Muscle of leg (tissue), 11 donors: ENCODE results near the gene TTYH2. TPM values are rescaled to one million over a fixed set of nuclear protein-coding genes. Genes with fewer than 3 reads are reported as not detected.
"Not testable (repeated sequence)": the region's sequence is repeated elsewhere in the genome, so short reads cannot be mapped to it uniquely, and the experiment has no call there.

Source experiments
- DNase-seq: peaks from one replicate; pipeline ENCODE4 v3.0.0; 2013
- H3K27ac ChIP-seq: one replicate; pipeline ENCODE4 v1.5.1; 2013; ENCODE audit warnings: mild to moderate bottlenecking, low read length, control low read depth
- H3K27me3 ChIP-seq: one replicate; pipeline ENCODE4 v1.6.1; 2013; ENCODE audit warnings: low read length; ENCODE audit not compliant: control insufficient read depth, insufficient read depth
- H3K36me3 ChIP-seq: one replicate; pipeline ENCODE4 v1.6.1; 2013; ENCODE audit warnings: low read length; ENCODE audit not compliant: control insufficient read depth, insufficient read depth
- H3K4me1 ChIP-seq: one replicate; pipeline ENCODE4 v1.6.1; 2013; ENCODE audit warnings: low read length; ENCODE audit not compliant: control insufficient read depth, insufficient read depth
- H3K4me3 ChIP-seq: one replicate; pipeline ENCODE4 v1.5.1; 2013; ENCODE audit warnings: low read length, control low read depth
- H3K9me3 ChIP-seq: replicated peaks from 2 replicates; pipeline ENCODE4 v1.6.1; 2013; ENCODE audit warnings: low read depth, low read length; ENCODE audit not compliant: control insufficient read depth
- WGBS: methylation state at CpG from one replicate; pipeline ENCODE4 v1.1.5; 2013; ENCODE audit warnings: missing lambda C conversion rate; ENCODE audit not compliant: insufficient coverage; 5-methylcytosine and 5-hydroxymethylcytosine counted together
- polyA plus RNA-seq, 8 donors: library from polyadenylated mRNA; unstranded; fragments of 120-200 nt; gene quantifications; one replicate each; pipeline versions ENCODE4 v1.2.1 to v1.2.3, GENCODE V29; 2013; ENCODE audit warnings: inconsistent platforms in 1 of 8, low replicate concordance in 1 of 8; ENCODE audit not compliant: insufficient read length in 8 of 8, insufficient read depth in 1 of 8
- total RNA-seq: library from RNA; stranded (reverse); fragments of 120-200 nt; gene quantifications from one replicate; pipeline ENCODE4 v1.2.4, GENCODE V29; 2013

The TTYH2 gene
- total and polyA plus RNA-seq, 9 donors = 35.5 to 85.2 (median 70.0) TPM

DNA sequence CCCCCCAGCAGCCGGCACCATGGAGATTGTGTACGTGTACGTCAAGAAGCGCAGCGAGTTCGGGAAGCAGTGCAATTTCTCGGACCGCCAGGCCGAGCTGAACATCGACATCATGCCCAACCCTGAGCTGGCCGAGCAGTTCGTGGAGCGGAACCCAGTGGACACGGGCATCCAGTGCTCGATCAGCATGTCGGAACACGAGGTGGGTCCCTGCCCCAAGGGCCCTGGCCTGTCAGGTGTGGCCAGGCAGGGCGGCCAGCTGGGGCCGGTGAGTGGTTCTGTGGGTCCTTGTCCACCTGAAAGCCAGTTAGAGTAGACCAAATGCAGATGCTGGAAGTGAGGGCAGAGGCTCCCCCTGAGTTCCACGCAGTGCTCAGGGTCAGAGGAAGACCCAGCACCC is 68.4 kb downstream of the TTYH2 start:
- Histone ChIP-seq H3K4me3 (no peak overlapping the region), H3K9me3 (no peaks in the 10 kb centered on the region), H3K36me3 (no peaks in the 10 kb centered on the region), H3K27ac (no peak overlapping the region), H3K27me3 (peaks cover 7% of the 10 kb centered on the region), H3K4me1 (peaks cover 25% of the 10 kb centered on the region)
- 92% methylated on average over 19 of the region's 20 CpGs for WGBS
- no peak for DNase-seq

DNA sequence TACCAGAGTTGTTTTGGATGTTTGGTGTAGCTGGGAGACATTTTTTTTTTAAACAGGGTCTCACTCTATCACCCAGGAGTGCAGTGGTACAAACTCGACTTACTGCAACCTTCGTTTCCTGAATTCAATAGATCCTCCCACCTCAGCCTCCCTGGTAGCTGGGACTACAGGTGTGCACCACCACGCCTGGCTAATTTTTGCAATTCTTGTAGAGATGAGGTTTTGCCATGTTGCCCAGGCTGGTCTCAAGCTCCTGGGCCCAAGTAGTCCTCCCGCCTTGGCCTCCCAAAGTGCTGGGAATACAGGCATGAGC is 68.9 kb downstream of the TTYH2 start:
- H3K4me1 ChIP-seq = peaks cover 20% of the 10 kb centered on the region
- H3K9me3 ChIP-seq, H3K36me3 ChIP-seq, H3K27ac ChIP-seq, H3K4me3 ChIP-seq, H3K27me3 ChIP-seq, DNase-seq: not testable (repeated sequence)
- 100% methylated on average over 1 of the region's 4 CpGs for WGBS

DNA sequence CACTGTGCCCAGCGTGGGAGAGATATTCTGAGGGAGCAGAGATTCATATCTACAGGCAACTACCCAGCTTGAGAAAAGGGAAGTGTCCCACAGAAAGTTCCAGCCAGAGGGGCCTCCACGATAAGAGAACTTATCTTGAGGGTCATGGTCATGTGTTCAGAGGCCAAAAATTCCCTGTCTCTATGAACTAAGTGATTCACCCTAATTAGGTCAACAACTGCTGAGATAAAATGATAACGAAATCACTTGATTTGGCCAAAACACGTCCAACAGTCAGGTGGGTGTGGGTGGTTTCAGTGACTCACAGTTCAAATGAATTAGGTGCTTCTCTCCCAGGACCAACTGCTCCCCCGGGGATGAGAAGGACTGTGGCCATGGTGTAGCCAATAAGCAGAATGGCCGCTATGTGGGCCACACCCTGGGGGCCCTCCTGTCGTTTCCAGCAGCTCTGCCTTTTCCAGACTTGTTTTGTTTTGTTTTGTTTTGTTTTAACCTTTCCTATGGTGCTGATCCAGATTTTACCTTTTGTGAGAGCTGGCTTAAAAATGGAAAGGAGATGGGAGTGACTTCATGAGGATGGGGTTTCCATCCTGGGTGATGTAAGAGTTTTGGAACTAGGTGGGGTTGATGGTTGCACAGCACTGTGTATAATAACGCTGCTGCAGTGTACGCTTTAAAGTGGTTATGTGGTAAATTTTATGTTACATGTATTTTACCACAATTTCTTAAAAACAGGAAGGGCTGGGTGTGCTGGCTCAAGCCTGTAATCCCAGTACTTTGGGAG is 69.4 kb downstream of the TTYH2 start:
- no peak for DNase-seq
- WGBS = 63% methylated on average over 4 of the region's 9 CpGs
- H3K9me3 ChIP-seq = no peaks in the 10 kb centered on the region
- H3K4me1 ChIP-seq = peaks cover 16% of the 10 kb centered on the region
- no peaks in the 10 kb centered on the region for H3K36me3 ChIP-seq
- H3K4me3 ChIP-seq = no peak overlapping the region
- H3K27ac ChIP-seq = no peak overlapping the region
- H3K27me3 ChIP-seq = peaks cover 7% of the 10 kb centered on the region

DNA sequence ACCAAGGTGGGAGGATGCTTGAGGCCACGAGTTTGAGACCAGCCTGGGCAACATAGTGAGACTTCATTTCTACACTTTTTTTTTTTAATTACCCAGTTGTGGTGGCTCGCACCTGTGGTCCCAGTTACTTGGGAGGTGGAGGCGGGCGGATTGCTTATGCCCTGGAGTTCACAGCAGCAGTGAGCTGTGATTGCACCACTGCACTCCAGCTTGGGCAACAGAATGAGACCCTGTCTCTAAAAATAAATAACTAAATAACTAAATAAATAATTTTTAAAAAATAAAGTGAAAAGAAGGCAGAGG is 70.0 kb downstream of the TTYH2 start:
- peaks cover 7% of the 10 kb centered on the region for H3K27me3 ChIP-seq
- H3K9me3 ChIP-seq = no peaks in the 10 kb centered on the region
- no peak for DNase-seq
- peaks cover 16% of the 10 kb centered on the region for H3K4me1 ChIP-seq
- 75% methylated on average over 2 of the region's 4 CpGs for WGBS
- no peaks in the 10 kb centered on the region for H3K36me3 ChIP-seq
- H3K27ac ChIP-seq = no peak overlapping the region
- no peak overlapping the region for H3K4me3 ChIP-seq

DNA sequence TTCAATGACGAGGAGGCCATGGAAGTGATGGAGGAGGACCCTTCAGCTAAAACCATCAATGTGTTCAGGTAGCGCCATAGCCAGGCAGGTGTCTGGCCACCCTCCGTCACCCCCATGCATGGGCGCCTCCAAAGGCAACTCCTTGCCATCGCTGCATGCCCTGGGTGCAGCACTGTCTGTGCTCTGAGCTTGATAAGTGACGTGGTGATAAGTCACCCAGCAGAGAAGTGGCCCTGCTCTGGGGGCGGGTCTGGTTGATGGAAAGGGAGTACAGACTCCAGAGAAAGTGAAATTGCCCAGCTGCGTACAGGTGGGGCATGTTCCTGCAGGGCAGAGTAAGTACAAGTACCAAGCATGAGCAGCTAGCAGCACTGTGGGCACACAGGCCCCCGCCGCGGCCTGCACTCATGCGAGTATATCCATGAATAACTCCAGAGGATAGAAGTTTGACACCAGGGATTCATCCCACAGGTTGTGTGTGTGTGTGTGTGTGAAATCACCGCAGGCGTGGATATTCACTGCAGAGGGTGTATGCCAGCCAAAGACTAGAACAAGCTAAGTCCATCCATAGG is 73.7 kb downstream of the TTYH2 start:
- 86% methylated on average over 14 of the region's 14 CpGs for WGBS
- no peak for DNase-seq
- peaks cover 7% of the 10 kb centered on the region for H3K27me3 ChIP-seq
- peaks cover 9% of the 10 kb centered on the region for H3K4me1 ChIP-seq
- no peaks in the 10 kb centered on the region for H3K36me3 ChIP-seq
- no peaks in the 10 kb centered on the region for H3K9me3 ChIP-seq
- H3K27ac ChIP-seq = no peak overlapping the region
- H3K4me3 ChIP-seq = no peak overlapping the region

DNA sequence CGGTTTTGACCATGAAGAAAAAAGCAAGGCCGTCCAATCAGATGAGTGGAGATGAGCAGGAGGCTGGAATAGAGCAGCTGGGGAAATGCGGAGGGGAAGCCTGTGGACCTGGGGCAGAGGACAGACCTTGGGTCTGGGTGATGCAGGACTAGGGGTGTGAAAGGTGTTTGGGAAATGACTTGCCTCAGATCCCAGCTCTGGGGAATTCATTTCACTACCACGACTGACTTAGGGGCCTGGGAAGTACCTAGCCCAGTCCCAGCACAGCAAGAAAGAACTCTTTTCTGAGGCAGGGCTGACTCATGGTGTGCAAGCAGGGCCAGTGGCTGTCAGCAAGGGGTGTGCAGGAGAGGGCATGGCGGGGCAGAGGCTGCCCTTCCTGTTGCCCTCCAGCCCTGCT is 75.4 kb downstream of the TTYH2 start:
- 72% methylated on average over 4 of the region's 5 CpGs for WGBS
- Histone ChIP-seq H3K4me1 (peaks cover 9% of the 10 kb centered on the region), H3K27me3 (peaks cover 7% of the 10 kb centered on the region), H3K27ac (no peak overlapping the region), H3K36me3 (no peaks in the 10 kb centered on the region), H3K4me3 (no peak overlapping the region), H3K9me3 (no peaks in the 10 kb centered on the region)
- DNase-seq = no peak

DNA sequence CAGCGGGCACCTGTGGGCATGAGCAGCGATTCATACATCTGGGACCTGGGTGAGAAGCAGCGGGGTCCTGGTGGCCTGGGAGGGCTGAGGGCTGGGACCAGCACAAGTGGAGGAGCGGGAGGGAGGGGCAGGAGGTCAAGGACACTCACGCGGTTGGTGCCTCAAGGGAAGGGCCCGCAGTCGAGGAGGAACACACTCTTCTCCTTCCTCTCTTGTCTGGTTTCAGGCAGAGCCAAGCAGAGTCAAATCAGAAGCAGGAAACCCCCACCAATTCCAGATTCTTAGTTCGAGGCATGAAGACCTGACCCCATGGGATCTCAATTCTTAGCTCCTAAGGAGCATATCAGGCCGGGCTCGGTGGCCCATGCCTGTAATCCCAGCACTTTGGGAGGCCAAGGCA is 76.3 kb downstream of the TTYH2 start:
- DNase-seq = no peak
- H3K4me3 ChIP-seq = no peak overlapping the region
- H3K4me1 ChIP-seq = peaks cover 7% of the 10 kb centered on the region
- no peak overlapping the region for H3K27ac ChIP-seq
- 66% methylated on average over 7 of the region's 11 CpGs for WGBS
- H3K36me3 ChIP-seq = no peaks in the 10 kb centered on the region
- peaks cover 6% of the 10 kb centered on the region for H3K27me3 ChIP-seq
- H3K9me3 ChIP-seq = no peaks in the 10 kb centered on the region

DNA sequence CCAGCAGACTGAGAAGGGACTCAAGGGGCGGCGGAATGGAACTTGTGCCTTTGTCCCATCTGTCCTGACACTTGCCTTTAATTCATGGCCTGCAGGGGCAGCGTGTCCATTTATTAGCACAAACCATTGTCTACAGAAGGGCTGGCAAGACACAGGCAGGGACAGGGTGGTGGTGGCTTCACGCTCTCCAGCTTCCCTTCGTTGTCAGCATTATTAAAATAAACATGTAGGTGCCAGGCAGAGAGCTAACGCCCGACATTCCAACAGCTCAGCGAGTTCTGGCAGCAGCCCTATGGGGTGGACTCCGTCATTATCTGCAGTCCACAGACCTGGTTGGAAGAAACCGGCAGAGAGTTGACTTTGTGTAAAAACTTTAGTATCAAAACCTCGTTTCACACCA is 77.0 kb downstream of the TTYH2 start:
- WGBS = 68% methylated on average over 6 of the region's 11 CpGs
- DNase-seq = no peak
- H3K27ac ChIP-seq = no peak overlapping the region

DNA sequence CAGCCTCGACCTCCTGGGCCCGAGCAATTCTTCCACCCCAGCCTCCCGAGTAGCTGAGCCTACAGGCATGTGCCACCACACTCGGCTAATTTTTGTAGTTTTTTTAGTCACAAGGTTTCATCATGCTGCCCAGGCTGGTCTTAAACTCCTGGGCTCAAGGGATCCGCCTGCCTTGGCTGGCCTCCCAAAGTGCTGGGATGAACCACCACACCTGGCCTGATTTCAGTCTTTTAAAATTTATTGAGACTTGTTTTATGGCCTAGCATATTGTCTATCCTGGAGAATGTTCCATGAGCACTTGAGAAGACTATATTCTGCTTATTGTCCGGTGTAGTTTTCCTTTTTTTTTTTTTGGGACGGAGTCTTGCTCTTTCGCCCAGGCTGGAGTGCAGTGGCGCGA is 79.1 kb downstream of the TTYH2 start:
- no peak overlapping the region for H3K27ac ChIP-seq
- peaks cover 6% of the 10 kb centered on the region for H3K4me1 ChIP-seq
- 78% methylated on average over 4 of the region's 10 CpGs for WGBS
- H3K4me3 ChIP-seq = no peak overlapping the region
- H3K36me3 ChIP-seq = no peaks in the 10 kb centered on the region
- DNase-seq = no peak
- H3K9me3 ChIP-seq = no peaks in the 10 kb centered on the region
- no peaks in the 10 kb centered on the region for H3K27me3 ChIP-seq

More for the DNA sequence above, 77.0 kb downstream of the TTYH2 start:
- peaks cover under 1% of the 10 kb centered on the region for H3K4me1 ChIP-seq
- H3K9me3 ChIP-seq = no peaks in the 10 kb centered on the region
- H3K4me3 ChIP-seq = no peak overlapping the region
- H3K36me3 ChIP-seq = no peaks in the 10 kb centered on the region
- H3K27me3 ChIP-seq = no peaks in the 10 kb centered on the region

DNA sequence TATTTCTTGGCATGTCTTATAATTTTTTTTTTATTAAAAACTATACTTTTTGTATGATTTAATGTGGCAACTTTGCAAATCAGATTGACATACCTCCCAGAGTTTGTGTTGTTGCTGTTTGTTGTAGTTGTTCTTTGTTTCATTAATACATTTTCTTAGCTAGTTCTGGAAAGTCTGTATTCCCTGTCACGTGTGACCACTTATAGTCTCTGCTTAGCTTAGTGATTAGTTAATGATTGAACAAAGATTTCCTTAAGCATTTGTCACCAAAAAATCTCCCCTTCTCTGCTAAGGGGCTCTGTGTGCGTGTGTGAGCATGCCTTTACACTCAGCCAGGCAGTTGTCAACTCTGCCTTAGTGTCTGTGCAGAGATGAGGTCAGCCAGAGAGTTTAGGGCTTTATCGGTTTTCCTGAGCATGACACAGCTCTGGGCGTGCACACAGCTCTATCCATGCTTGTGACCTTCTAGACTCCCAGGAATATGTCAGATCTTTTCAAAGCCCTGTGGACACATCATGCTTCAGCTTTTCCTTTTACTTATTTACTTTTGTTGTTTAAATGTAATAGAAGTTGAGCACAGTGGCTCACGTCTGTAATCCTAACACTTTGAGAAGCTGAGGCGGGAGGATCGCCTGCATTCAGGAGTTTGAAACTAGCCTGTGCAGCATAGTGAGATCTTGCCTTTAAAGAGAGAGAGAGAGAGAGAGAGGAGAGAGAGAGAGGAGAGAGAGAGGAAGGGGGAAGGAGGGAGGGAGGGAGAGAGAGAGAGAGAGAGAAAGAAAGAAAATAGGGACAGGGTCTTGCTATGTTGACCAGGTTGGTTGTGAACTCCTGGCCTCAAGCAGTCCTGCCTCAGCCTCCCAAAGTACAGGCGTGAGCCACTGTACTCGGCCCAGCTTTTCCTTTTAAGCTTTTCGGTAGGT is 82.5 kb downstream of the TTYH2 start:
- peaks cover 6% of the 10 kb centered on the region for H3K4me1 ChIP-seq
- no peaks in the 10 kb centered on the region for H3K9me3 ChIP-seq
- H3K36me3 ChIP-seq = no peaks in the 10 kb centered on the region
- H3K4me3 ChIP-seq = no peak overlapping the region
- no peak for DNase-seq
- H3K27ac ChIP-seq = no peak overlapping the region
- no peaks in the 10 kb centered on the region for H3K27me3 ChIP-seq
- 72% methylated on average over 6 of the region's 10 CpGs for WGBS
